Measurements from ENCODE around the gene TMC5. TPM values are rescaled to one million over a fixed set of nuclear protein-coding genes. Genes with fewer than 3 reads are reported as not detected.

TMC5 gene
- total RNA-seq, 1 experiment from 2014 or later = 3.5 TPM

- no peak for DNase-seq (ENCODE audit: low spot score)
- POLR2A ChIA-PET (ENCODE audit: low non-redundant PET) = no interaction called here
Observed at GRCh38 chr16:19524616-19525384, 107.1 kb downstream of the TMC5 start.

GRCh38 chr16:19525385-19525723 is 107.7 kb downstream of the TMC5 start:
- intact Hi-C loops (cut with micrococcal nuclease; ENCODE audit: unreplicated experiment) = loop anchor here (10.0 kb wide), 1 partner anchor 731 kb away; the partner anchor contains the start of gene RPS15A
- Histone ChIP-seq H3K4me3 (ENCODE audit: low read depth, low read length, poor library complexity, severe bottlenecking) (peak overlapping the region; percentile 85), H3K27ac (ENCODE audit: low read depth, low read length, poor library complexity, severe bottlenecking) (peak overlapping the region; percentile 59), H3K36me3 (ENCODE audit: insufficient read depth, low read length, poor library complexity, severe bottlenecking) (peaks cover 25% of the 10 kb centered on the region), H3K4me1 (ENCODE audit: insufficient read depth, low read length, poor library complexity, severe bottlenecking) (peaks cover 28% of the 10 kb centered on the region), H3K9me3 (ENCODE audit: low read depth, low read length, poor library complexity, severe bottlenecking) (no peaks in the 10 kb centered on the region), H3K27me3 (replicated peaks; ENCODE audit: insufficient read depth, low read depth, low read length, poor library complexity) (no peaks in the 10 kb centered on the region)
- CTCF ChIA-PET = no interaction called here
- DNase-seq (ENCODE audit: low spot score) = no peak
- BruUV-seq (replicated peaks) = no TSS peak
- POLR2A ChIA-PET (ENCODE audit: low non-redundant PET) = no interaction called here
- TF ChIP-seq EZH2 (IDR thresholded peaks at IDR 0.05; ENCODE audit: borderline replicate concordance, low read depth, low read length, poor library complexity, severe bottlenecking) = no peak
- TF ChIP-seq CTCF (conservative IDR thresholded peaks at IDR 0.05; ENCODE audit: low read depth, low read length) = no peak

More at GRCh38 chr16:19524616-19525384, 107.1 kb downstream of the TMC5 start:
- H3K27me3 ChIP-seq (replicated peaks; ENCODE audit: insufficient read depth, low read depth, low read length, poor library complexity) = no peaks in the 10 kb centered on the region
- H3K36me3 ChIP-seq (ENCODE audit: insufficient read depth, low read length, poor library complexity, severe bottlenecking) = peaks cover 23% of the 10 kb centered on the region
- no peak for TF ChIP-seq EZH2 (IDR thresholded peaks at IDR 0.05; ENCODE audit: borderline replicate concordance, low read depth, low read length, poor library complexity, severe bottlenecking)
- no peak for TF ChIP-seq CTCF (conservative IDR thresholded peaks at IDR 0.05; ENCODE audit: low read depth, low read length)
- peaks cover 31% of the 10 kb centered on the region for H3K4me1 ChIP-seq (ENCODE audit: insufficient read depth, low read length, poor library complexity, severe bottlenecking)
- peak overlapping the region; percentile 85 for H3K4me3 ChIP-seq (ENCODE audit: low read depth, low read length, poor library complexity, severe bottlenecking)
- intact Hi-C loops (cut with micrococcal nuclease; ENCODE audit: unreplicated experiment) = loop anchor here (10.0 kb wide), 1 partner anchor 730 kb away; the partner anchor contains the start of gene RPS15A
- BruUV-seq (replicated peaks) = no TSS peak
- H3K27ac ChIP-seq (ENCODE audit: low read depth, low read length, poor library complexity, severe bottlenecking) = peak overlapping the region; percentile 59
- CTCF ChIA-PET = no interaction called here
- H3K9me3 ChIP-seq (ENCODE audit: low read depth, low read length, poor library complexity, severe bottlenecking) = no peaks in the 10 kb centered on the region

GRCh38 chr16:19527161-19527560 is 109.5 kb downstream of the TMC5 start:
- CTCF ChIA-PET = no interaction called here
- Histone ChIP-seq H3K36me3 (ENCODE audit: insufficient read depth, low read length, poor library complexity, severe bottlenecking) (peaks cover 32% of the 10 kb centered on the region), H3K4me3 (ENCODE audit: low read depth, low read length, poor library complexity, severe bottlenecking) (no peak overlapping the region), H3K27me3 (replicated peaks; ENCODE audit: insufficient read depth, low read depth, low read length, poor library complexity) (no peaks in the 10 kb centered on the region), H3K27ac (ENCODE audit: low read depth, low read length, poor library complexity, severe bottlenecking) (no peak overlapping the region), H3K4me1 (ENCODE audit: insufficient read depth, low read length, poor library complexity, severe bottlenecking) (peaks cover 20% of the 10 kb centered on the region), H3K9me3 (ENCODE audit: low read depth, low read length, poor library complexity, severe bottlenecking) (no peaks in the 10 kb centered on the region)
- intact Hi-C loops (cut with micrococcal nuclease; ENCODE audit: unreplicated experiment) = loop anchor here (10.0 kb wide), 1 partner anchor 732 kb away; the partner anchor contains the start of gene RPS15A
- BruUV-seq (replicated peaks) = no TSS peak
- no peak for TF ChIP-seq EZH2 (IDR thresholded peaks at IDR 0.05; ENCODE audit: borderline replicate concordance, low read depth, low read length, poor library complexity, severe bottlenecking)
- no peak for TF ChIP-seq CTCF (conservative IDR thresholded peaks at IDR 0.05; ENCODE audit: low read depth, low read length)
- no peak for DNase-seq (ENCODE audit: low spot score)
- POLR2A ChIA-PET (ENCODE audit: low non-redundant PET) = no interaction called here

Data from A673 (cell line).